ENCODE measurements around the gene FSIP1.

- TF ChIP-seq, protein P1, sequence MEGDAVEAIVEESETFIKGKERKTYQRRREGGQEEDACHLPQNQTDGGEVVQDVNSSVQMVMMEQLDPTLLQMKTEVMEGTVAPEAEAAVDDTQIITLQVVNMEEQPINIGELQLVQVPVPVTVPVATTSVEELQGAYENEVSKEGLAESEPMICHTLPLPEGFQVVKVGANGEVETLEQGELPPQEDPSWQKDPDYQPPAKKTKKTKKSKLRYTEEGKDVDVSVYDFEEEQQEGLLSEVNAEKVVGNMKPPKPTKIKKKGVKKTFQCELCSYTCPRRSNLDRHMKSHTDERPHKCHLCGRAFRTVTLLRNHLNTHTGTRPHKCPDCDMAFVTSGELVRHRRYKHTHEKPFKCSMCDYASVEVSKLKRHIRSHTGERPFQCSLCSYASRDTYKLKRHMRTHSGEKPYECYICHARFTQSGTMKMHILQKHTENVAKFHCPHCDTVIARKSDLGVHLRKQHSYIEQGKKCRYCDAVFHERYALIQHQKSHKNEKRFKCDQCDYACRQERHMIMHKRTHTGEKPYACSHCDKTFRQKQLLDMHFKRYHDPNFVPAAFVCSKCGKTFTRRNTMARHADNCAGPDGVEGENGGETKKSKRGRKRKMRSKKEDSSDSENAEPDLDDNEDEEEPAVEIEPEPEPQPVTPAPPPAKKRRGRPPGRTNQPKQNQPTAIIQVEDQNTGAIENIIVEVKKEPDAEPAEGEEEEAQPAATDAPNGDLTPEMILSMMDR (IDR thresholded peaks at IDR 0.05), result no peak
- no peak for TF ChIP-seq POLR2A (IDR thresholded peaks at IDR 0.05)
These were observed 177.5 kb downstream of the FSIP1 start for GRCh38 chr15:39605146-39605545.
